NCI-H2196 treated with DMSO at 0.1 percent for 48 hours (cell line): ENCODE results near the gene BEX3.
"Not testable (repeated sequence)": the region's sequence is repeated elsewhere in the genome, so short reads cannot be mapped to it uniquely, and the experiment has no call there.

Experiments
- DNase-seq: peaks from one replicate; lab custom pipeline; 2025; ENCODE audit not compliant: unreplicated experiment; lab: John Stamatoyannopoulos, UW

BEX3 gene

GRCh38 chrX:103376118-103376978 is at the start of gene BEX3:
TSS of gene BEX3 (plus strand) at chrX:103376538. CDS start at chrX:103377522, 984 bp downstream.
- DNase-seq: peak; percentile 11

GRCh38 chrX:103329991-103330390 is 46.3 kb upstream of the BEX3 start, which contains the start of gene TCEAL7:
TSS of gene TCEAL7 (plus strand) at chrX:103330239. CDS start at chrX:103331404, 1,165 bp downstream.
- no peak for DNase-seq

GRCh38 chrX:103330681-103331288 is 45.6 kb upstream of the BEX3 start:
- DNase-seq: no peak

- no peak for DNase-seq
Measured at GRCh38 chrX:103338663-103339062, 37.7 kb upstream of the BEX3 start.

GRCh38 chrX:103343105-103343504 is 33.2 kb upstream of the BEX3 start:
- peak; percentile 1 for DNase-seq

- DNase-seq: no peak
Measured at GRCh38 chrX:103344606-103345005, 31.7 kb upstream of the BEX3 start.

GRCh38 chrX:103347682-103348397 is 28.5 kb upstream of the BEX3 start:
- no peak for DNase-seq

GRCh38 chrX:103356130-103356798 is 20.1 kb upstream of the BEX3 start, which contains the start of gene TCEAL9:
TSS of gene TCEAL9 (plus strand) at chrX:103356506. CDS start at chrX:103357685, 1,179 bp downstream.
- peak; percentile 22 for DNase-seq

GRCh38 chrX:103356858-103357257 is 19.5 kb upstream of the BEX3 start:
- no peak for DNase-seq

GRCh38 chrX:103357871-103358270 is 18.5 kb upstream of the BEX3 start:
- DNase-seq: no peak

GRCh38 chrX:103359605-103360004 is 16.7 kb upstream of the BEX3 start:
- DNase-seq: not testable (repeated sequence)

- no peak for DNase-seq
Measured at GRCh38 chrX:103360092-103360491, 16.2 kb upstream of the BEX3 start.

GRCh38 chrX:103360916-103361315 is 15.4 kb upstream of the BEX3 start:
- no peak for DNase-seq

GRCh38 chrX:103361798-103362197 is 14.5 kb upstream of the BEX3 start:
- DNase-seq: no peak

GRCh38 chrX:103362474-103362873 is 13.9 kb upstream of the BEX3 start:
- DNase-seq: no peak

GRCh38 chrX:103363046-103363445 is 13.3 kb upstream of the BEX3 start:
- DNase-seq: no peak

GRCh38 chrX:103367502-103367901 is 8.8 kb upstream of the BEX3 start:
- DNase-seq: no peak

GRCh38 chrX:103369479-103369878 is 6.9 kb upstream of the BEX3 start:
- no peak for DNase-seq

- no peak for DNase-seq
Measured at GRCh38 chrX:103372886-103373285, 3.5 kb upstream of the BEX3 start.

GRCh38 chrX:103373581-103373980 is 2.8 kb upstream of the BEX3 start:
- no peak for DNase-seq

- peak; percentile 0 for DNase-seq
Measured at GRCh38 chrX:103376979-103377324, 614 bp downstream of the BEX3 start.
